Hematopoietic multipotent progenitor cell treated with erythropoietin and hydrocortisone succinate and interleukin-3 and kit ligand, for 17 days (in vitro differentiated cells): ENCODE data around the gene CDH15.
"Not testable (repeated sequence)": the region's sequence is repeated elsewhere in the genome, so short reads cannot be mapped to it uniquely, and the experiment has no call there.

Experiments used
- DNase-seq: peaks from one replicate; pipeline ENCODE4 v3.0.0-alpha.2; 2015; ENCODE audit warnings: low spot score

CDH15 gene

GRCh38 chr16:89155851-89156739 lies 15.5 kb upstream of the CDH15 start:
- no peak for DNase-seq

GRCh38 chr16:89156740-89157645 lies 14.6 kb upstream of the CDH15 start:
- no peak for DNase-seq

GRCh38 chr16:89157778-89158177 lies 13.8 kb upstream of the CDH15 start:
- DNase-seq = no peak

- DNase-seq = no peak
Measured at GRCh38 chr16:89159066-89159849, 12.3 kb upstream of the CDH15 start.

GRCh38 chr16:89159850-89160354 lies 11.6 kb upstream of the CDH15 start:
- no peak for DNase-seq

- no peak for DNase-seq
Measured at GRCh38 chr16:89160977-89161701, 10.4 kb upstream of the CDH15 start.

GRCh38 chr16:89161763-89162713 lies 9.5 kb upstream of the CDH15 start:
- DNase-seq = no peak

GRCh38 chr16:89163297-89163696 lies 8.3 kb upstream of the CDH15 start:
- DNase-seq = no peak

- no peak for DNase-seq
Measured at GRCh38 chr16:89164436-89164835, 7.1 kb upstream of the CDH15 start.

GRCh38 chr16:89164847-89165680 lies 6.5 kb upstream of the CDH15 start:
- DNase-seq = no peak

GRCh38 chr16:89165681-89165979 lies 5.9 kb upstream of the CDH15 start:
- DNase-seq = not testable (repeated sequence)

GRCh38 chr16:89166696-89167424 lies 4.7 kb upstream of the CDH15 start:
- DNase-seq = no peak

- peak; percentile 79 for DNase-seq
Measured at GRCh38 chr16:89167425-89167941, 4.1 kb upstream of the CDH15 start.

GRCh38 chr16:89168381-89169189 lies 3.0 kb upstream of the CDH15 start:
- no peak for DNase-seq

- DNase-seq = no peak
Measured at GRCh38 chr16:89169778-89170177, 1.8 kb upstream of the CDH15 start.

GRCh38 chr16:89170346-89171215 lies 967 bp upstream of the CDH15 start:
- peak; percentile 12 for DNase-seq

GRCh38 chr16:89172171-89172527 lies 601 bp downstream of the CDH15 start:
- DNase-seq = no peak
